NOMO-1 treated with DMSO at 0.1 percent for 48 hours (cell line): ENCODE measurements around the gene APCDD1.

Source experiments
- DNase-seq: peaks from one replicate; lab custom pipeline; 2025; ENCODE audit not compliant: unreplicated experiment; lab: John Stamatoyannopoulos, UW

Gene APCDD1

DNA sequence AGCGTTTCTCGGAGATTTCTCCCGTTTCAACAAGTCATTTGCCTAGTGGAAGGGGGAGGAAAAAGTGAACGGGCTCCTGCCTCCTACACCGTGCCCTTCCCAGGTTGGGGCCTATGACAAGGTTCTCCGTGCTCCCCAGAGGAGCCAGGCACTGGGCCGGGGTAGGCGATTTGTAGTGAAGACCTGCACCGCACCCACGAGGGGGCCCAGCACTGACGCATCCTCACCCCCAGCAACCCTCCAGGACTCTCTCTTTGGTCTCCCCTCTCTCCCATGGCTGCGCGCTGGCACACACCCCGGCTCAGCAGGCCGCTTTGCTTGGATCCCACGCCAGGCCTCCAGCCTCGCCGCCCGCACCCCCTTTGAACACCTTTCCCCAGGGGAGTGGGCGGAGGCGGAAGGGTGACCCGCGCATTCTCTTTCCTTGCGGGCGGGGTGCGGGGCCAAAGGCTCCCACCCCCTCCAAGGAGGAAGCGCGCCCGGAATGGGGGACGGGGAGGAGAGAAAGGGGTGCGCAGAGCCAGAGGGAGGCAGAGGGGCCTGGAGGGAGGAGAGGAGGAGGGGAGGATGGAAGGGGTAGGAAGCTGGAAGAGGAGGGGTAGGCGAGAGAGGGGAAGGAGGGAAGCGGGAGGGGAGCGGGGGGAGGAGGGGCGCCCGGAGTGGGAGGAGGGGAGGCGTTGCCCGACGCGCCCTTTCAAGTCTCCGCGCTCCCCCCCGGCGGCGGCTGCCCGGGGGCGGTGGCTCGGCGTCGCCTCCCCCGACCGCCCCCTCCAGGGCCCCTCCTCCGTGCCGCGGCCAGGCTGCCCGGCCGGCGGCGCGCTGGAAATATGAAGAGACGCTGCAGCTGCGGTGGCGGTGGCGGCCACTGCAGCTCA is at the start of gene APCDD1:
Gene APCDD1, plus strand, starts transcription at position 830 of the 875 bp plus-strand sequence. CDS start 347 bp downstream, outside the sequence.
- DNase-seq: peak; percentile 55

DNA sequence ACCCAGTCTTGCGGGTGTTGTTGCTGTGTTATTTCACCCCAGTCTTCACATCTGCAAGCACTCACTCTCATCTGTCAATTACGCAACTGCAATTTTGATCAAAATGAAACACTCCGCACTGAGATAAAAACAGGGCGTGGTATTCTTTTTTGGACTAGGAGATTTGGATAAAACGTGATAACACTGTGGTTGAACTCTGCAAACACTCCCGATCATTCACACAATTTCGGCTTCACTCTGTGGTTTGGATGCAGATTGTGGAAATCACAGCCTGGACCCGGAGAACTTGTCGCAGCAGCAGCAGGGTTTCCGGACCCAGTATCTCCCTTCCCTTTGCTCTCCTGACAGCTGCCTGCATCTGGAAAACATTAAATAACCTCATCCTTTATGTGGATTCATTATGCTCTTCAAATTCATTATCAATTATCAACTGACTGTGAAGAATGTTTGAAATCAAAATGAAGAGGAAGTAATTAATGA is 49.4 kb upstream of the APCDD1 start:
- DNase-seq: no peak

DNA sequence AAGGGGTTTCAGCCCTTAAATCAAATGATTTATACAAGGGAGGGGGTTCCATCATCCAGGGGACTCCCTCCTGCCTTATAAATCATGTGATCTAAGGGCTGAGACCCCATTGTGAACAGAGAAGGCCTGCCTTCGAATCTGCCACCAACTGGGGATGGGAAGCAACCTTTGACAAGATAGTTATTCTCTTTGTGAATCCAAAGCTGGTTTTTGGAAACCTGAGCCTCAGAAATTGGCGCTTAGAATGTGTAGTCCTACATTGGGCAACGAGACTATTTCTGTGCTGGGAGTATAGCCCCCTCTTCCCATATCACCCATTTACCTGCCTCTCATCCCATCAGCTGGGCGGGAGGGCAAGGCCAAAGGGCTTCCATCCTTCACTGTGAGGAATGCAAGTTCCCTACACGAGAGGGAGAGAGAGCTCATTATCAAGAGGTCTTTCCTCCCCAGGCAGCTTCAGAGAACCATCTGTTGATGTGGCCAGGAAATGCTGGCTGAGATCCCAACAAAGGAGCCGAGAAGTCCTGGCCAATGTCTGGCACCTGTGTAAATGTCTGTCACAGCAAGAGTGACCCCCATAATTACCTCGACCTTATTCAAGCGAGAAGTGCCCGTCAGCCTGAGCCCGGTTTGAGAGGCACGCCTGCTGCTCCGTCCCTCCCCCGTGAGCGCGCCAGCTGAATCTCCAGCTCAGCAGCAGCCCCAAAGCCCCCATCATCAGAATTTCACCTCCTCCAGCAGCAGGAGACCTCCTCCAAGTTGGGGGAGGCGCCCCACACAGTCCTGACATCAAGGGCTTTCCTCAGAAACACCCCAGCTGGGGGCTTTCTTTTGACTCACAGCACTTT is 48.4 kb upstream of the APCDD1 start:
- DNase-seq: no peak

DNA sequence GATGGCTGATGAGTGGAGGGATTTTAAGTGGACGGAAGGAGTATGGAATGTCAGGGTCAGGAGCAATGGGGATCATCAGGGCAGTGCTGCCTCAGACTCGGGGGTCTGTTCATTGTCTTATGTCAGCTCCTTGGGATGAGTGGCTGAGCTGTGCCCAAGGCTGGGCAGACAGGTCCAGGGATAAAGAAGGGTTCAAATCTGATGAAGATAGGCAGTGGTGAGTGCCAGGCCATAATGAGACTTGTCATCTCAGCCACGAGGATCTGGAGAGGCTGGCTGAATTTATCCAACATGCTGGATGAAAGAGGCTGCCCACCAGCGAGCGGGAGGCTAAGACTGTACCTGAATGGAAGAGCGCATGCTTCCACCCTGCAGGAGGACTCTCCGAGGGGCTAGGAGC is 46.3 kb upstream of the APCDD1 start:
- no peak for DNase-seq

DNA sequence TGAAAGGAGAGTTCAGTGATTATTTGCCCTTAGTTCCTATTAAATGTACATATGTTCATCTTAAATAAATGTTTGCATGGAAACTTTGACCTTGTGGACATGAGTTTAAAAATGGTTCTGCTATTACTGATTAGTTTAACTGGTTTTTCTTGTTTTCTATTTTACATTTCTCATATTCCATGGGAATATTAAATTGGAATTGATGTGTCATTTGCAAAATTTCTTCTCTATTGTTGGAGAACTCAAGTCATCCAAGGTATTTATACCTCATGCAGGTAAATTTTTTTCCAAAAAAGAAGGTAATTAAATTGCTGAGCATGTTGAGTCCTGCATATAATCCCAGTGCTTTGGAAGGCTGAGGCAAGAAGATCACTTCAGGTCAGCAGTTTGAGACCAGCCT is 45.4 kb upstream of the APCDD1 start:
- no peak for DNase-seq

DNA sequence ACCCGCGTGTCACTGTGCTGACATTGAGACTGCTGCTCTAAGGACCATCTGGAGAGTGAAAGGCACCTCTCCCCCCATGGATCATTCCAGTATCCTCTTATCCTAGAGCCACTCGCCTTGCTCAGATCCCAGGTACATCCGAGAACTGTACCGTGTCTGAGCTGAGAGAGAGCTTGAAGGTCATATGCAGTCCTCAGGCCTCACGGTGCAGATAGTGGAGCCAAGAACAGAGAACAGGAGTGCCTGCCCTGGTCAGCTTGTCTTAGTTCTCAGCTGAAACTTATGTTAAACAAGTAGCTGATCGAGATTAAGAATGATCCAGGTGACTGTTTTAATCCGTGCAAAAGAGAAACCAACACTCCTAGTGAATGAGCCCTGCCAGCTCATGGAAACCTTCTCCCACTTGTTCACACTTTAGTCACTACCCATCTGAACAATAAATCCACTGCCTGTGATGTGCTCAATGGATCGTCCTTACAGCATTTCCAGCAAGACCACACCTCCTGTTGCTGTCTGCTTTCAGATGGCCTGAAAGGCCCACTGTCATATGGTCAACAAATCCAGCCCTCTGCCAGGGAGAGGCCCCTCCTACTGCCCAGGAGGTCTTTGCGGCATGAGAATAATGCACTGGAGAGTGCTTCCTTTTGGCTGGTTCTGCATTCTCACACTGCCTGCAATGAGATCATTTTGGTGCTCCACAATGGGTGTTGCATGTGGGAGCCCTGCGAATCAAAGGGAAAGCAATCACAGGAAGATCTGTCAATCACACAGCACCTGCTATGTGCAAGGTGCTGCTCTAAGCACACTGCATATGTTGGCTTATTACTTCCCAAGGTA is 43.7 kb upstream of the APCDD1 start:
- DNase-seq: no peak

DNA sequence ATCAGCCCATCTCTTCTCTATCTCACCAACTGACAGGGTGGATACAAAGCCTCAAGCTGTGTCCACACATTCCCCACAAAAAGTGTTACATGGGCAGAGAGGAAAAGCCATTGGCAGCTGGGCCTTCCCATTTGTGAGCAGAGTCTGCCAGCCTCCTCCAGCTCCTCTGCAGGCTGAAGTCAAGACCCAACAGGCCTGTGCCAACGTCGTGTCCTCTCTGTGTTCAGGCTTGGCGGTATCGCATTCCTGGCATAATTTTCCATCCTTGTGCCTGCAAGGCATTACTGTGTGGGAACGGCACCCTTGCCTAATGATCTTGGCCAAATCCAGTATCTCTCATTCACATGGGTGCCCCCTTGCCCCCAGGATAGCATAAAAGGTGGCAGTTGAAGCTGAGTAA is 41.5 kb upstream of the APCDD1 start:
- no peak for DNase-seq

DNA sequence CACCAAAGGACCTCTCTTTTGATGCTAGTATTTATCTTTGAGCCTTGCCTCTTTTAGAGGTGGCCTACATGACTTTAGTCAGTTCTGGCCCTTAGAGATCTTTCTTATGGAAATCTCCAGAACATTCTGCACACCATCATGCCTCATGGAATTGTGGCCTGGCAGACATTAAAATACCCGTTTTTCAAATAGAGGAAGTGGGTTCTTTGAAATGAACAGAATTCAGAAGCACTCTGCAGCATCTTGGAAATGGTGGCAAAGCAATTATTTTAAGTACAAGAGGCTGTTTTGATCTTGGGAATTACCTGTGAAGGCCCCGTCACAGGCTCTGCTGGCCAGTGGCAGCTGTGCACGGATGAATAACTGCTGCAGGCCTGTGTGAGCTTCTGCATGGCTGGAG is 40.7 kb upstream of the APCDD1 start:
- no peak for DNase-seq

DNA sequence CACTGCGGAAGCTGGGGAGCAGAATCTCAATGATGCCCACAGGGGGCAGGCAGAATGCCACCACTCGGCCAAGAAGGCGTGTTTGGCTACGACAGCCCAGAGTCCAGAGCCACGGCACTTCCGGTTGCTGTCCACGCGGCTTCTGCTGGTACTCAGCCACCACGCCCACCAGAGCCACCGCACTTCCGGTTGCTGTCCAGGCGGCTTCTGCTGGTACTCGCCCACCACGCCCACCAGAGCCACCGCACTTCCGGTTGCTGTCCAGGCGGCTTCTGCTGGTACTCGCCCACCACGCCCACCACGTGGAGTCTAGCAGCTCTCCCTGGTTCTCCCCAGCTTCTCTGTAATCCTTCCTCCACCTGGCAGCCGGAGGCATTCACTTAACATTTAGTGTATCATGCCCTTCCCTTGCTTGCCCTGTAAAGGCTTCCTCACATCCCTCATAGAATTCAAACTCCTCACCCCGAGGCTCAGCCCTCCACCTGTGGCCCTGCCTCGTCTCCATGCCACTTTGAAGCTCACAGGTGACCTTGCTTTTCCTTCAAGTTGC is 40.1 kb upstream of the APCDD1 start:
- no peak for DNase-seq

DNA sequence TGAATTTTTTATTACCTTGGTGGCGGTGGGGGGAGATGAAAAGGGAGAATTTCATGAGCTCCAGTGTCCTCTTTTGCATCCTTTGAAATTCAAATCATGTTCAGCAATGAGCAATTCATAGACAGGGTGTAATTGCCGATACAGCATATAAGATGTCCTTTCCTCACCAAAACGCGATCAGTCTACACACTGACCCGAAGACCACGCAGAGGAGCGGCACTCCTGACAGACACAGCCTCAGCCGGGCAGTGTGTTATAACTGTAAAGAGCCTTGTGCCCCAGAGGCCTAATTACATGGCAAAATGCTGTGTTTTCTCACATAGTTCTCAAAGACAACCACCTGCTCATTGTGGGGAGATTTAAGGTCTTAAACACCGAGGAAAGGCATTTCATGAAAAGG is 38.4 kb upstream of the APCDD1 start:
- DNase-seq: no peak

DNA sequence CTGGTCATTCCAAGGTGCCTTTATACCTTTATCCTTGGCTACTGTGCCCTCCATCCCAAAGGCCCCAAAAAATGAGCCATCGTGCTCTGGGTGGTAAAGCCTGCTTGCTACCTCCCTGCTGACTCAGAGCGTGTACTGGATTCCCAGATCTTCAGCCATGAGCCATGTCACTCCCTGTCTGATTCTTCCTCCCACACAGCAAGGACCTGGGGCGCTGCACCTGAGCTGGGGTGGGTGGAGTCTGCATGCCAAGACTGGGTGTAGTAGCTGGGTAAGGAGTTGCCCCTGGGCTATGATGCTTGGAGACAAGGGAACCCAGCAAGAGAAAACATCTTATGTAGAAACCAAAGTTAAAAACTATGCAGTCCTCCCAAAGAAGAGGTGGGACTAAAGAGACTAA is 37.2 kb upstream of the APCDD1 start:
- DNase-seq: no peak

DNA sequence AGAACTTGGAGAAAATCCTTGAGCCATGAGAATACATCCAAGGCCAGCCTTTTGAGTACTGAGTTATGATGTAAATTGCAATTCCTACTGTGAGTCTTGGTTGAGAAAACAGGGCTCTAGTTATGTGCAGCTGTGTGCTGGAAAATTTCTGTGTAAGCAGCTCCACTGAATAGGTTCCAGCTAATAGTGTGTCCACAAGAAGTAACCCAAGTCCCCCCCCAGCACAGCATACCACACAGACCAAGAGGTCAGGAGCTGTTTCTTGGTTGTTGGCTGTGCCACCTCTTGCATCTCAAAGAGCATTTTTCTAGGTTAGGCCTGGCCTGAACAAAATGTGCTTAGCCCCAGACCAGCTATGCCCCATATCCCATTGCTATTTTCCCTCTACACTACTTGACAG is 36.8 kb upstream of the APCDD1 start:
- DNase-seq: no peak

DNA sequence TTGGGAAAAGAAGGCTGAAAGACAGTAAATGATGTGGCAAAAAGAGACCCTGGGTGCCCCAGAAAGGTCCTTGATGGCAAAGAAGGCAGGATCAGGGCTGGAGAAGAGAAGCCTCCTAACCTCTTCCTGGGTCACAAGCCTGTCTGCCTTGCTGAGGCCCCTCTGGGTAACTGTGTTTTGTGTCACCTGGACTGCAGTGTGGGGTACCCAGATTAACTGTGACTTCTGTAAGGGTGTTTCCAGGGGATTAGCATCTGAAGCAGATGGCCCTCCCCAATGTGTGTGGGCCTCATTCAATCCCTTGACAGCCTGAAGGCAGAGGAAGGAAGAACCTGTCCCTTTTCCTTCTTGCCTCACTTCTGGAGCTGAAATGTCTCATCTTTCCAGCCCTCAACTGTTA is 35.6 kb upstream of the APCDD1 start:
- no peak for DNase-seq

DNA sequence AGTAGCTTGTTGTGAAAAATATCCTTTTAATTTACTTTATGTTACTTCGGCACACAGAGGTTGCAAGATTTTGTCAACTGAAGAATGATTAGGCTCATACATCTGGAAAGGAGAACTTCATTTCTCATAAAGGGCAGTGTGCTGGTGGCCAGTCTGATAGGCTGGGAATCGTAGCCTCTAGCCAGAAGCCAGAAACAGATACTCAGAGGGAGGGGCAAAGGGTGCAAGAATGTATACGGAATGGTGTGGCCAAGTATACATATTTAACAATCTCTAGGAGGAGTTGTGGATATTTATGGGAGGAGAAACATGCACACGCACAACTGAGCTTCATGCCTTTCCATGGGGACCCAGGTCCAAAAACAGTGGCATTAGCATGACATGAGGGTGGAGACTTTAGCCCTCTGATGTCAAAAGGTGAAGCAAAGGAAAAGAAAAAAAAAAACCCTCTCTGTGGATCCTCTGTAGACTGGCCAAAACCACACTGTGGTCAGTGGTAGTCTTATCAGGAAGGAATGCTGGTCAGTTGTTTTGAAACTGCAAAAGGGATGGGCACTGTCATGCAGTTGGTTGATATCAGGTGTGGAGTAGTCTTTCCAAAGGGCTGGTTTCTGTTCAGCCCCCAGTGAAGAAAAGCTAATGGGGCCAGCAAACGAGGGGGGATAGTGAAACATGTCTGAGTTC is 34.9 kb upstream of the APCDD1 start:
- DNase-seq: no peak

DNA sequence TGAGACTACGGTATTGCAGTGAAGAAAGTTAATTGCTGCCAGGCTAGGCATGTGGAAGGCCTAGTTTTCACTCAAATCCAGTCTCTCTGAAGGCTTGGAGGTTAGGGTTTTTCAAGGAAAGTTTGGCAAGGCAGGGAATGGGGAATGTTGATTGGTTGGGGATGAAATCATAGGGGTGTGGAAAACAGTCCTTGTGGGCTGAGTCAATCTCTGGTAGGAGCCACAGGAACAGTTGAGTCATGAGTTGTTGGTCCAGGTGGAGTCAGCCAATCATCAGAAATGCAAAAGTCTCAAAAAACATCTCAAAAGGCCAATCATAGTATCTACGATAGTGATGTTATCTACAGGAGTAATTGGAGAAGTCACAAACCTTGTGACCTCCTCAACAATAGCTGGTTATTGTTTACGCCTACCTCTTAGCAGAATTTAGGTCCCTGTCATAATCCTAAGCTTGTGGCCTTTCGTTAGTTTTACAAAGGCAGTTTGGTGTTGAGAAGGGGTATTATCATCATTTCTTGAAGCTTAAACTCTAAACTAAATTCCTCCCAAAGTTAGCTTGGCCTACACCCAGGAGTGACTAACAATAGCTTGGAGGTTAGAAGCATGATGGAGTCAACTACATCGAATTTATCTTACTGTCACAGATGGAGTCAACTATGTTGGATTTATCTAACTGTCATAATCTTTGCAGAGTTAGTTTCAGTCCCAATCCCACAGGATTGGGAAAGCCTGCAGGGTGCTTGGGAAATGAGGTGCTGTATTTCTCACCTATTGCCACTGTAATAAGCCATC is 33.7 kb upstream of the APCDD1 start:
- DNase-seq: no peak

DNA sequence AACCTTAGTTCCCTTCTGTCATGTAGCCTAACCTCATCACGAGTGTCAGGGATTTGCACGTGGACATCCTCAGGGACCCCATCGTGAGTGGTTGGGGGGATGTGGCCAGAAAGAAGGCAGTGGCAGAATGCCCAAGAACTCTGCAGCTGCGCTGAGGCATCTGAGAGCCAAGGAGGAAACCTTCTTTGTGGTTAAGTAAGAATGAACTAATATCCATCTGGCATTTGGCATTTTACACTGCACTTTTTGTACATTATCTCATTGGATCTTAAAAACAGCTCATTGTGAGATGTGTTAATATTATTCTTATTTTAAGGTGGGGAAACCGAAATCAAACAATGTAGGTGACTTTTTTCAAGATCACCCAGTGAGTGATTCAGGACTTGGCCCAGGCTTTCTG is 32.6 kb upstream of the APCDD1 start:
- DNase-seq: no peak

DNA sequence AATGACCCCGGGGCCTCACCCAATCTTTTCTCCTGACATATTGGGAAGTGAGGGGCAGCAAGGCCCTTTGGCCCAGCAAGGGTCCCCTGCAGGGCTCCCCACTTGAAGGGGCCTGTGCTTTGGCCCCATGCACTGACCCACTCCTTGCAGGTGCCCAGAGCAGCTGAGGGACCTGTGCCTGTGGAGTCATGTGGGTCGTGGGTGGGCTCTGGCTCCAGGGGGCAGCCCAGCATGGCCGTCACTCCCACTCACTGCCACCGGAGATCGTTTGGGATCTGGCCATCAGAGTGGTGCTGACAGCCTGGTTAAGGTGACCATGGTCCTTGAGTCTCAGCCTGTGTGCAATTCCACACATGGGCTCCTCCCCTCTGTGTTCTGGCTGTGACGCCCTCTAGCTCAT is 31.7 kb upstream of the APCDD1 start:
- no peak for DNase-seq

DNA sequence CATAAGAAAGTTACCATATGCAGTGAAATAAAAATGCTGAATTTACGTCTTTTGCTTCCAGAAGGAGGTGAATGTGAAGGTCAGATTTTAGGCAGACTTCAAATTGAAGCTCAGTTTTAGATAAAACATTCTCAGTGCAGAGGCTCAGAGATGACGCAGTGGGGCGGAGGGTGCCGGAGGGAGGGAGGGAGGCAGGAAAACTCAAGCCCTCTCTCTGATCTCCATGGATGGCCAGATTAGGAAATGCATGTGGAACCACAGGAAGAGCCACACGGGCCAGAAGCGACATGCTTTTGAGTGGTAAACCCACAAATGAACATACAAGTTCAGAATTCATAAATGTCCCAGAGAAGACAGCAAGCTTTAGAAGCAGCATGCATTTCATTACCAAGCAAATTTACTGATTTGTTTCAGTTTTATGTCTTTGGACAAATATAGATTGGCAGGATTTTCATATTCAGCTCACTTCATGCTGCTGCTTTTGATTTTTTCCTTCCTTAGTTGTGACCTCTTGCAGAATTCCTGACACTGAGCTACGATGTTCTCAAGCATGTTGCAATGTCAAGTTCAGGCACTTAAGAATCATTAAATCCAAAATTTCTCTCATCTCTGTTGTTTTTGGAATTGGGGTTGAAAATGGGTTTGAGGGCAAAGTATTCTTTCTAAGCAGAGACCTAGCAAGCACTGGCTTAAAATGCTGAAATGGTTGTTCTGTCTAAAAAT is 29.7 kb upstream of the APCDD1 start:
- DNase-seq: no peak

DNA sequence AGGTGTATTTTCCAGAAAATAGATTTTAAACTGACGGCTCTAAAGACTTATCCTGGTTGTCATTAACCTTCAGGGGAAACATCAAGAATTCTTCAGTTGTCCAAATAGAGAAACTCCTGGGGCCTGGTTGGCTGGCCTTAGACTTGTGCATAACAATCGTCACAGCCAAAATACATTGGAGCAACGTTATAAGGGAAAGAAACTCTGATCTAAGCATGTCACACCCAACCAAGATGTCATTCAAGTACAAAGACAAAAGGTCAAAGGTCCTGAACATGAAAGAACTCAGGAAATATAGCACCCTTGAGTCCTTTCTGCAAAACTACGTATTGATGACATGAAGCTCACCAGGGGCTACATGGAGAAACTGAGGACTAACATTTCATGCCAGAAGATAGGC is 23.8 kb upstream of the APCDD1 start:
- no peak for DNase-seq
